HG02973 (cell line): ENCODE measurements around the gene TTC28.
"Not testable (repeated sequence)": the region's sequence is repeated elsewhere in the genome, so short reads cannot be mapped to it uniquely, and the experiment has no call there.

ENCODE experiments used
- ATAC-seq: cut with Tn5 transposase; IDR thresholded peaks from one replicate; pipeline ENCODE4 v1.9.1; 2021; ENCODE audit warnings: moderate library complexity; ENCODE audit not compliant: unreplicated experiment

The TTC28 gene

DNA sequence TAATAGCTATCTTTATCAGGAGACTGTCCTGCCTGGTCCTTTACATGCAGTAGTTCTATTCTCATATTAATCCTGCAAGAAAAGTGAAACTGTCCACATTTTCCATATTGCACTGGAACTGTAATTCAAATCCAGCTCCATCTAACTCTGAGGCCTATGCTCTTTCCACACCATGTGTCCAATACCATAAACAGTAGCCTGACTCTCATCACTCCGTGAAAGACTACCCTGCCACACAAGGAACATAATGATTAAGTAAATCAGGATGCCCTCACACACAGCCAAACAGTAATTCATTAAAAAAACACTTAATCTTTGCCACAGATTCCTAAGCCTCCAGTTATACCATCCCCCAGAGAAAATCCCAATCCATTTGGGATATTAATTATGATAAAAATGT, 475.3 kb downstream of the TTC28 start:
- no peak for ATAC-seq

DNA sequence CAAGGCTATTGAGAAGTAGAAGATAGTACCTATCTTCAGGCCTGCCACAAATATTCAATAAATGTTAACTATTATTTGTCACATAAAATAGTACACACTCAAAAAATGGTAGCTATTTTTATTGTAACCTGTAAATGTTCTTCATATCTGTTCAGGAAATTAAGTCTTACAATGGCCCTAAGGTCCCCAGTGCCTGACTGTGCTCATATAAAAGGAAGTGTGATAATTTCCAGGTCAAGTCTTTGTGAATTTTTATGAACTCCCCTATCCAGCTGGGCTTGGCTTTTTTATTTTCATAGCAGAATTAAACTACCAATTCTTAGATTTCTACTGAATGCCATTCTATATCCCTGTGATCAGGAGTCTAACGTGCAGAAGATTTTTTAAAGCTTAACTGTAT, 476.4 kb downstream of the TTC28 start:
- ATAC-seq, result no peak

DNA sequence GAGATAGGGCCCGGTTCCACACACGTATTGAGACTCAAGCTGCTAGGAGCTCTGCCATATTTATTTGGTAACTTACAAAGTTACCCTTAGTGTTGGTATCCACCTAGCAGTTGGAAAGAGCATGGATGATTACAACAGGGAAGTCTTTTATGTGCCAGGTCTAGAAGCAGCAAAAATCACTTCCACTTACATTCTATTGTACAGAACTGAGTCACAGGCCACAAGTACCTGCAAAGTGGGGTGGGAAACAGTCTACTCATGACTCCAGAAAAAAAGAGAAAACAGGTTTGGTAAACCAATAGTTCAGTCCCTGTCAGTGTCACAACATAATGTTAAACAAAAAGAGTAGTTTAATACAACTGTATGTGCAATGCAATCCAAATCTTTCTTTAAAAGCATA, 480.9 kb downstream of the TTC28 start:
- no peak for ATAC-seq

DNA sequence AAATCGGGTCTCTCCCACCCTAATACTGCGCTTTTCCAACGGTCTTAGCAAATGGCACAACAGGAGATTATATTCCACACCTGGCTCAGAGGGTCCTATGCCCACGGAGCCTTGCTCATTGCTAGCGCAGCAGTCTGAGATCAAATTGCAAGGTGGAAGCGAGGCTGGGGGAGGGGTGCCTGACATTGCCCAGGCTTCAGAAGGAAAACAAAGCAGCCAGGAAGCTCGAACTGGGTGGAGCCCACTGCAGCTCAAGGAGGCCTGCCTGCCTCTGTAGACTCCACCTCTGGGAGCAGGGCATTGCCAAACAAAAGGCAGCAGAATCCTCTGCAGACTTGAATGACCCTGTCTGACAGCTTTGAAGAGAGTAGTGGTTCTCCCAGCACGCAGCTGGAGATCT, 488.1 kb downstream of the TTC28 start:
- ATAC-seq, result not testable (repeated sequence)

DNA sequence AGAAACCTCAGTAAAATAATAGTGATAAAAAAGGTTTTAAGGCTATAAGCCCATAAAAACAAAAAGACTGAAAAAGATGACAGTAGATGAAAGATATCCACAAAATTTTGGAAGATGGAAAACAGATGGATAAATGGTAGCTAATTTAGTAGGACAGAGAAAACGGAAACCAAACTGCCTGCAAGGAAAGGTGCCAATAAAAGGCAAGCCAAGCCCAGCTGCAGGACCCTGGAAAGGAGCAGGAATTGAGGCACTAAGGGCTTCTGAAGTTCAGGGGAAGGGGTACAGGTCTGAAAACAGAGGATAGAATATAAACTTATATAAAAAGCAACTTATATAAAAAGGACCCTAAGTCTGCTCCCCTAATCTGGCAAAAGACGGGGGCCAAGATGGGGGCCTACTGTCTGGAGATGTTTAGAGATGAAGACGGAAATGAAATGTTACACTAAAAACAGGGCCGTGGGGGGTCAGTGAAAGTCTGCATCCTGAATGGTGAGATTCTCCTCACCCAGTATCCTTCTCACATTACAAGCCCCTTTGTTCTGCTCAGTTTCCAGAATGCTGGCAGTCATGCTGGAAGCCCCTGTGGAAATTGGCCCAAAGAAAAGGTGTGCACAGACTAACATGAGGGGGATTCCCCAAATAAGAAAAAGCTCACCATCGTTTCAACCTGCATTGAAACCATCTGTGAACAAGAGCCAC, 491.3 kb downstream of the TTC28 start:
- ATAC-seq, result no peak

DNA sequence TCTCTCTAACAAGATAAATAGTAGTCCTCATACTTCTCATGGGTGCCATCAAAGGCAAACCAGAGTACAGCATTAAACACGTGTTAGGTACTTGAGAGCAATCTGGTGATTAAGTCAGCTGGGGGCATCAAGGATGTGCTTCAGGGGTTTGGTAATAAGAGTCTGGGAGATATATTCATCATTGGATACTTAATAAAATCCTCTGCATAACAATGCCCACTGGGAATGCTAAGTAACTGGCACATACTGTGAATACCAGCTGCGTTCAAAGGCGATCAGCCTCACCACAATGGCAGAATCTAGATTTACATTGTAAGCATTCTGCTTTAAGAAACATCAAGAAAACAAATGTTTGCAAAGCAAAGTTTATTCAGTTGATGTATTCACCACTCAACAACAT, 492.0 kb downstream of the TTC28 start:
- no peak for ATAC-seq

DNA sequence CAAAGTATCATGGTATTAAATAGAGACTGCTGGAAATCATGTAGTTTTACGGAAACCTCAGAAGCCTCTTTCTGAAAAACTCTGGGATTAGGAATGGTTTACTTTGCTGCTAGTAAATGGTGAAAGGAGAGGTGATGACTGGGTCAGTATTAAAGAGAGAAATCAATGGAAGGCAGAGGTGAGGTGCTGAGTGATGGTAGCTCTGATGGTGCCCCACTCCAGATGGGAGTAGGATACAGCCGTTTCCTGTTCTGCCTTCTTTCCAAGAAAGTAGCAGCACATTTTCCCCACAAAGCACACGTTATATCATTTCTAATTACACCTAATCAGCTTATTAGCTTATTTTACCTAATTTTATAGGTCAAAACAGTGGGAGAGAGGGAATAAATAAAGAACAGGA, 493.0 kb downstream of the TTC28 start:
- ATAC-seq, result no peak

DNA sequence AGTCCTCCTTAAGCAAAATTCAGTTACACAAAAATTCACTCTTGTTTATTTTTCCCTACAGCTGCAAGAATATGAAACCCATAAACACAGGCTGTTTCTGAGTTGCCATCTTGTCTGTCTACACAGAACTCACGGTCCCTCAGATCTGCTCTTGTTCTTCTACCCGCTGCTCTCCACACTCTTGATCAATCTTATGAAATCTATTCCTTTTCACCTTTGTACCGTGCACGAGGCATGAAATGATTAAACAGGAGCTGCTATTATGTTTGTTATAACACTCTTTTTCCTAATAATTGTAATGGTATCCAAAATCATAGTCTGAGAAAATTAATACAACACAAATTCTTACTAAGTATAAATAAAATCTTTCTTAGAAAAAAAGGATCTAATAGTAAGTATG, 494.5 kb downstream of the TTC28 start:
- no peak for ATAC-seq

DNA sequence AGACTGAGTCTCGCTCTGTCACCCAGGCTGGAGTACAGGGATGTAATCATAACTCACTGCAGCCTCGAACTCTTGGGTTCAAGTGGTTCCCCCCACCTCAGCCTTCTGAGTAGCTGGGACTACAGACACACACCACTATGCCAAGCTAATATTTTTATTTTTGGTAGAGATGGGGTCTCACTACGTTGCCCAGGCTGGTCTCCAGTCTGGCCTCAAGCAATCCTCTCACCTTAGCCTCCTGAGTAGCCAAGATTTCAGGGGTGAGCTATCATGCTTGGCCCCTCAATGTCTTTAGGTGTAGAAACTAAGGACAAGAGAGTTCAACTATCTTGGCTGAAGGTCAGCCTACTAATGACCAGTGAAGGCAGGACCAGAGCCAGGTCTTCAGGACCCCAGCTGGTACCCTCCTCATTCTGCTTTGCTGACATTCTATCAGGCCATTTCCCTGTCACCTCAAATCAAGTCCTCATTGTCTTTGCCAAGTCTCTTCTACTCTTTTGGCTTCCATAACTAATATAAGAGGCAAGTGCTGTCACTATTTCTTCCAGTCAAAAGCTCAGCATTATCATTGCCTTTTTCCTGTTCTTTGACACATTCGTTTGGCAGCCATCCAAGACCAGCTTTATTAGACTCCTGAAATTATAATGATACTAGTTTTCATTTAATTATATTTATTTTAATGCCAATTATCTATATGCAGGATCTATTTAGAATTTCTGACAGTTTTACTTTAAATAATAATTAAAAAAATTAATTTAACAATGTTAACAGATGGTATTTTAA, 496.4 kb downstream of the TTC28 start:
- no peak for ATAC-seq

DNA sequence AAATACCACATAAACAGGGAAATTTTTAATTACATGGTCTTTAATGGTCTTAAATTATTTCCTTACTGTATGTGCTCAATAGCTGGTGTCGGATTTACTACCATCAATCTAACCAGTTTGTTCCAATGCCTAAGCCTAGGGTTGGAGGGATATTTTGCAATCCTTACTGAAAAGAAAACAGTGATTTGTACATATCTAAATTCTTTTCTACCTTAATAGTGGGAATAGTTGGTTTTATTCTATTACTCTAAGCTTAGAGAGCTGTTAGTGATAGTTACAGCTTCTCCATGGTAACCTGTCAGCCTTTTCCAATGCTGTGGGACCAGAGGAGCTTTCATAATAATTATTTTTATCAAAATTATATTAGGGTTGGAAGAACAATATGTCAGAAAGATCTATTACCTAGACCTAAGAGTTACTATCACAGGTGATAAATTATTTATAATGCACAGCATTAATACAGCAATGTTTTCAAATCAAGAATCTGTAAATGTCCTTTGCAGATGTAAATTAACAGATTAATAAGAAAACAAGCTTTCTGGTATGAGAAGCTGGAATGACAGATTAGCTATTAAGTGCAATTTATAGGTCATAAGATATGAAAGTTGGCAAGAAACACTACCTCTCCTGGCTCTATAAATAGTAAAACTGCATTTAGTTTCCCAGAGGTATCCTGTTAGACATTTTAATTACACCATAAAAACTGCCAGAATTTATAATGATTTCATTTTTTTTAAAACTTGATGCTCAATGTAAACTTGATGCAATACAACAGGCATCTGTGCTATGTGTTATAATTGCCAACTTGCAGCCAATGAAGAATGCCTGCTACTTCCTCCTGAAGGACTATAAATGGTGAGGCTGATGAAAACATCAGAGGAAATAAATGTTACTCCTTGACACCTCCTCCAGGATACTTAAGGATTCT, 498.6 kb downstream of the TTC28 start:
- no peak for ATAC-seq

DNA sequence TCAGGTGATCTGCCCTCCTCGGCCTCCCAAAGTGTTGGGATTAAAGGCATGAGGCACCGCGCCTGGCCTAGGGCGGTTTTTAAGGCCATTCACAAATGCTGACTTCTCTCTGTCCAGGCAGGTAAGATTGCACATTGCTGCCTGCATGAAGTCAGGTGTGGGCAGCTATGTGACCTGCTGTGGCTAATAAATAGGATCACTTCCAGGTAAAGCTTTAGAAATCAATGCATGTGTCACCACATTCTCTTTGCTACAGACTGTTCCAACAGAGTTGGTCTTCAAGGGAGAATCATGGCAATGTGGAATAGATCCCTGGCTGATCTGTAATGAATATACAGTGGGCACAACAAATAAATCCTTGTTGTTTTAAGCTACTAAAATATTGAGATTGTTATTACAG, 500.2 kb downstream of the TTC28 start:
- no peak for ATAC-seq

DNA sequence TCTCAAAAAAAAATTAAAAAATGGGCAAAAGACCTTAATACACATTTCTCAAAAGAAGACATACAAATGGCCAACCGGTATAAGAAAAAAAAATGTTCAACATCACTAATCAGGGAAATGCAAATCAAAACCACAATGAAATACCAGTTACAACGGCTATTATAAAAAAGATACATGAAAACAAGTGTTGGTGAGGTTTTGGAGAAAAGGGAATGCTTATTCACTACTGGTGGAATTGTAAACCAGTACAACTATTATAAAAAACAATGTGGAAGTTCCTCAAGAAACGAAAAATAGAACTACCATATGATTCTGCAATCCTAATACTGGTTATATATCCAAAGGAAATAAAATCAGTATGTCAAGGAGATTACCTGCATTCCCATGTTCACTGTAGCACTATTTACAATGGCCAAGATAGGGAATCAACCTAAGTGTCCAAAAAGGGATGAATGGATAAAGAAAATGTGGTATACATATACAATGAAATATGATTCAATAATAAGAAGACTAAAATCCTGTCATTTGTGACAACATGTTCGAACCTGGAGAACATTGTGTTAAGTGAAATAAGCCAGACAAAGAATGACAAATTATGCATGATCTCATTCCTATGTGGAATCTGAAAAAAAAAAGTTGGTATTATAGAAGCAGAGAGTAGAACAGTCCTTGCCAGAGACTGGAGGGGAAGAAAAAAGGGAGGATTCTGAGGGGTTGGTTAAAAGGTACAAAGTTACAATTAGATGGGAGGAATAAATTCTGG, 503.7 kb downstream of the TTC28 start:
- no peak for ATAC-seq

DNA sequence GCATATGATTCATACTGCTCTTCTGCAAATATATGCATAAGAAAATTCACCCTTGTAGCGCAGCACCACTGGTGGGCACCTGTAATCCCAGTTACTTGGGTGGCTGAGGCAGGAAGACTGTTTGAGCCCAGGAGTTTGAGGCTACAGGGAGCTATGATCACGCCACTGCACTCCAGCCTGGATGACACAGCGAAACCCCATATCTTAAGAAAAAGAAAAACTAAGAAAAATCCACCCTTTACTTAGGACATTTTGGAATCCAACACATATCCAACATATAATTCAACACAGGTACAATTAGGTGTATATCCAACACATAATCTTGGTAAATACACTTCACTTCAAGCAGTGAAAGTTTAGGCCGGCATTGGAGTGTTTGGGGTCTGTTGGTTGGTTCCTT, 505.1 kb downstream of the TTC28 start:
- ATAC-seq, result no peak

DNA sequence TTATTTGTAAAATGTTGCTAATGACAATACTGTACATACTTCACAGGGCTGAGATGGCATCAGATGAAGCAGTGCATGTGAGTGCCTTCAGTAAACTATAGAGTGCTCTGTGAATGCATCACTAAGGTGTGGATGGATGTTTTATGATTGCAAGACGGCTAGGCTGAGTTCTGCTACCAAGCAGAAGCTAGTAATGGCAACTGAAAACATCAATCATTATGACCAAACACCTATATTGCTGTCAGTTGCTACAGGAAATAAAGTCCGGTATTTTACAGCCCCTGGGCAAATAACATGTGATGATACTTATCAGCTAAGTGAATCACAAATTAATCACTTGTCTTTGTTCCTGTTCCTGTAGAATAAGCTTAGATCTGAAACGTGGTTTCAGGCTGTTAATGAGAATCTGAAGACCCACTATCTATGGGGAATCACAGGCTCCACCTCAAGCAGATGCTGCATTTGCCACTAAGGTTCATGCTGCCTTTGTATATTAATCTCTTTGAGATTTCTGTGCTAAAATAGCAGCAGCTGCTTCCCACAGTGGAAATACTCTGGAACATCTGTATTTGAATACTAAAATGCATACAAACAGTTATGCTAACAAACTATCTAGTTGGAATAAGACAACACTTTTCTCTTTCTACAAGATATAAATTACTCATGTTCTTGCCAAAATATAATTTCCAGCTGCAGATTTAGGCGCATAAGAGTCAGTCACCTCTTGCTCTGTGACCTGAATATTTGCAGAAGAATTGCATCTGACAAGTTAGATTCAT, 506.6 kb downstream of the TTC28 start:
- no peak for ATAC-seq

DNA sequence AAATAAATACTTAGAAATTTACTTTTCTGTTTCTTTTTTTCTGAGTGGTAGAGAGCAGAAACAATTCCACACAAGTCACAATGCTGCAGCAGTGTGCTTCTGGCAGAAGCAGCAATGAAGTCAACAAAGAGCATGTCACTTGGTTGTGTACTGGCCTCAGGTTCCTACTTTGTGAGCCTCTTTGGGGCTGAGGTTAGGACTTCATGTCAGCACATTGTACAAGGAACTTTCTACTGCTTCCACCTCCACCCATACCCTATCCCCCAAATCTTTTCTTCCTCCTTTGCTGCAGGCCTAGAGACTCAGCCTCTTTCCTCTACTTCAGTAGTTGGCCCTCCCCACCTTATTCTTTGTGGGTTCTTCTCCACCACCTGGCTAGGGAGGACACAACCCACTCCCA, 507.9 kb downstream of the TTC28 start:
- ATAC-seq, result no peak

DNA sequence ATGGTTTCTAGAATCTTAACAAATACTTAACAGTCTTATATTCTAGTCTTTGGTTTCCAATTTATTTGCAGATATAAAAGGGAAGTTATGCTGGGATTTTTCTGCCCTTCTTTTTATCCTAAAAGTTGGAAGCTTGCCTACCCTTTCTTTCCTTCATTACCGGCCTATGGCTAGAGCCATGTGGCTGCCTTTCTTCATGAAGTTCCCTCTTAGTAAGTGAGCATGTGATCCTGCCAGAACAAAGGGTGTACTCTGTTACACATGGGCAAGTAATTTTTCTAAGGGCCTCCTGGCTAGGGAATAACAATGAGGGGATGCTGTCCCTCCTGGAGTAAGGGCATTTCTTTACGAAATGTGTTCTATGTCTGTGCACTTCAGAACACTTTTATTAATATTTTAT, 508.5 kb downstream of the TTC28 start:
- no peak for ATAC-seq

DNA sequence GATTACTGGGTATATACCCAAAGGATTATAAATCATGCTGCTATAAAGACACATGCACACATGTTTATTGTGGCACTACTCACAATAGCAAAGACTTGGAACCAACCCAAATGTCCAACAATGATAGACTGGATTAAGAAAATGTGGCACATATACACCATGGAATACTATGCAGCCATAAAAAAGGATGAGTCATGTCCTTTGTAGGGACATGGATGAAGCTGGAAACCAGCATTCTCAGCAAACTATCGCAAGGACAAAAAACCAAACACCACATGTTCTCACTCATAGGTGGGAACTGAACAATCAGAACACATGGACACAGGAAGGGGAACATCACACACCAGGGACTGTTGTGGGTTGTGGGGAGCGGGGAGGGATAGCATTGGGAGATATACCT, 510.3 kb downstream of the TTC28 start:
- ATAC-seq, result not testable (repeated sequence)

DNA sequence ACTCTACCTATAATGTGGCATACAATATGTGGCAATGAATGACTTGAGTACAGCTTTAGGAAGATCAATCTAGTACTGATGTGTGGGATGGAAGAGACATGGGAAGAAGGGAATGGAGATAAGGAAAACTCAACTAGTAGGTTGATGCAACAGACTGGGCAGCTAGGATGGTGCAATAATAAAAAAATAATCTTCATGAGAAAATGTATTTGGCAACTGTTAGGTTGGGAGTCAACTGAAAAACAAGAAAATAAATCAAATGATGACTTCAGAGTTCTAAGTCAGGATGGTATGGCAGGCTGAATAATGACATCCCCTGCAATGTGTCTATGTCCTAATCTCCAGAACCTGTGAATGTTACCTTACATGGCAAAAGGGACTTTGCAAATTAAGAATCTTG, 523.8 kb downstream of the TTC28 start:
- ATAC-seq, result no peak

DNA sequence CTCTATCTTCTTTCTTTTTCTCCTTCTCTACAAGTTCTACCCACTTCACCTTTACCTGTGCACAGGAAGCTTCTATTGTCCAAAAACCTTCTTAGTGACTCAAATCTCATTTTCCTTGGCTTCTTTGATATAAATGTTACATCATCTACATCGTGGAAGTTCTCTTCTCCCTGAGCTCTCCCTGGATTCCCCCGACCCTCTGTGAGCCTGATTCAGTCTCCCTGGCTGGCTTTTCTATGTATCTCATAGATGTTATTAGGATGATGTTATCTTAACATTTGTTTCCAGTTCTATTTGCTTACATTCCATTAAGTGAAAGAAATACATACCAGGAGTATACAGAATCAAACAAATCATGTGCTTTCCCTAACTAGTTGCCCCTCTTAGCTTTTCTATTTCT, 524.8 kb downstream of the TTC28 start:
- no peak for ATAC-seq

DNA sequence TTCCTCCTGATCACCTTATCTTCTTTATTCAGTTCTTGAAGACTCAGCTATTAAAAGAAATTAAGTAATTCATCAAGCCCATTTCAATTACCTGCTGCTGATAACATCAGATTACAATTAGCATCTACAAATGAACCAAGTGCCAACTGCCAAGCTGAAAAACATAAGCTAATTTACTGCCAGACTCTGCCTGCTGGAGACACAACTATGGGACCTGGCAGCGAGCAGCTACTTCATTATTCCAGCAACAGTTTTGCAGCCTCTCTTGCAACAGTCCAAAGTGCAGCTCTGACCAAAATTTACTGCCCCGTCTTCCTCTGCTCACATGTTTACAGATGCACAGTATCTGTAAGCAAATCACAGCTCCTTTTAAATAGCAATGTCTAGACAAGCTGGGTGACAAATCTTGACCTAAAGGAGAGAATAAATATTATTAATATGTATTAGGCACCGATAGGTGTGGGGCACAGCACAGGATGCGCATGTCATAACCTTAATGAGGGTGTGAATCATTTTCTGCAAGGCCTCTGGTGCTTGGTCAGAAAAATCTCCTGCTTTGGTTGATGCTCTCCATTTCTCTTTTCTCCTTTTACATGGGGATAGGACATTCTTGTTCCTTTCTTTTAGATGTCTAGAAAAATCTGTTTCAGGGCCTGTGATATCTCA, 528.4 kb downstream of the TTC28 start:
- no peak for ATAC-seq
